SK-N-SH treated with all-trans-retinoic acid at 6 μM for 48 hours (cell line): Measurements from ENCODE around the gene FLRT1.

Experiments used
- ATAC-seq: fragments of 200-7000 bp; cut with Tn5 transposase; 3 replicates; pipeline ENCODE4 v1.9.1; 2020; ENCODE audit warnings: mild to moderate bottlenecking, moderate library complexity
- ARNTL ChIP-seq: fragments of 450-650 bp; formaldehyde crosslinking; IDR thresholded peaks from 2 replicates; pipeline ENCODE4 v1.5.0; 2020; ENCODE audit warnings: low read depth, mild to moderate bottlenecking, moderate library complexity, borderline replicate concordance
- CSDC2 ChIP-seq: fragments of 250-450 bp; sonication (Bioruptor Pico); IDR thresholded peaks from 2 replicates; pipeline ENCODE4 v1.5.0; 2020; ENCODE audit warnings: mild to moderate bottlenecking, moderate library complexity
- ISL1 ChIP-seq: fragments of 250-450 bp; sonication (Bioruptor Pico); IDR thresholded peaks from 2 replicates; pipeline ENCODE4 v2.1.2; 2022; ENCODE audit warnings: mild to moderate bottlenecking, moderate library complexity
- OSR1 ChIP-seq: fragments of 250-450 bp; sonication (Bioruptor Pico); IDR thresholded peaks from 2 replicates; pipeline ENCODE4 v1.8.0; 2022; ENCODE audit warnings: moderate library complexity, mild to moderate bottlenecking, inconsistent platforms
- PPARA ChIP-seq: fragments of 250-450 bp; sonication (Bioruptor Pico); IDR thresholded peaks from 2 replicates; pipeline ENCODE4 v1.5.0; 2020; ENCODE audit warnings: mild to moderate bottlenecking, borderline replicate concordance
- SNAI2 ChIP-seq: fragments of 250-450 bp; sonication (Bioruptor Pico); IDR thresholded peaks from 2 replicates; pipeline ENCODE4 v1.5.0; 2020; ENCODE audit warnings: mild to moderate bottlenecking, moderate library complexity
- TCF4 ChIP-seq: fragments of 250-450 bp; sonication (Bioruptor Pico); IDR thresholded peaks from 2 replicates; pipeline ENCODE4 v1.8.0; 2021; ENCODE audit warnings: mild to moderate bottlenecking, moderate library complexity, borderline replicate concordance
- TOX ChIP-seq: fragments of 250-450 bp; sonication (Bioruptor Pico); IDR thresholded peaks from 2 replicates; pipeline ENCODE4 v1.8.0; 2021; ENCODE audit warnings: mild to moderate bottlenecking, moderate library complexity, borderline replicate concordance
- ZC3H10 ChIP-seq: fragments of 250-450 bp; sonication (Bioruptor Pico); IDR thresholded peaks from 2 replicates; pipeline ENCODE4 v1.5.1; 2021; ENCODE audit warnings: mild to moderate bottlenecking, moderate library complexity
- ZFP3 ChIP-seq: fragments of 250-450 bp; sonication (Bioruptor Pico); IDR thresholded peaks from 2 replicates; pipeline ENCODE4 v1.5.0; 2020; ENCODE audit warnings: mild to moderate bottlenecking, moderate library complexity
- ZFP30 ChIP-seq: fragments of 450-650 bp; formaldehyde crosslinking; IDR thresholded peaks from 2 replicates; pipeline ENCODE4 v1.5.0; 2022; ENCODE audit warnings: mild to moderate bottlenecking, moderate library complexity
- ZNF565 ChIP-seq: fragments of 450-650 bp; formaldehyde crosslinking; conservative IDR thresholded peaks from 2 replicates; pipeline ENCODE4 v1.5.0; 2020; ENCODE audit warnings: low read depth, mild to moderate bottlenecking, moderate library complexity
- ZNF70 ChIP-seq: fragments of 450-650 bp; formaldehyde crosslinking; IDR thresholded peaks from 2 replicates; pipeline ENCODE4 v1.5.0; 2020; ENCODE audit warnings: mild to moderate bottlenecking, moderate library complexity
- ZNF8 ChIP-seq: fragments of 450-650 bp; formaldehyde crosslinking; IDR thresholded peaks from 2 replicates; pipeline ENCODE4 v1.5.0; 2020; ENCODE audit warnings: mild to moderate bottlenecking, moderate library complexity
- TF ChIP-seq, protein P1 (sequence below): fragments of 250-450 bp; sonication (Bioruptor Pico); IDR thresholded peaks from 2 replicates; pipeline ENCODE4 v1.8.0; 2021; ENCODE audit warnings: low read depth, mild to moderate bottlenecking, moderate library complexity, borderline replicate concordance
- TF ChIP-seq, protein P2 (sequence below): fragments of 250-450 bp; sonication (Bioruptor Pico); IDR thresholded peaks from 2 replicates; pipeline ENCODE4 v1.5.0; 2020; ENCODE audit warnings: mild to moderate bottlenecking, moderate library complexity
- TF ChIP-seq, protein P3 (sequence below): fragments of 250-450 bp; sonication (Bioruptor Pico); IDR thresholded peaks from 2 replicates; pipeline ENCODE4 v1.8.0; 2020; ENCODE audit warnings: mild to moderate bottlenecking, moderate library complexity, borderline replicate concordance
- TF ChIP-seq, protein P4 (sequence below): fragments of 250-450 bp; sonication (Bioruptor Pico); IDR thresholded peaks from 2 replicates; pipeline ENCODE4 v1.5.1; 2021; ENCODE audit warnings: mild to moderate bottlenecking, moderate library complexity
- TF ChIP-seq, protein P5 (sequence below): fragments of 250-450 bp; sonication (Bioruptor Pico); IDR thresholded peaks from 2 replicates; pipeline ENCODE4 v1.5.1; 2020; ENCODE audit warnings: low read depth, mild to moderate bottlenecking, moderate library complexity

FLRT1 gene

DNA sequence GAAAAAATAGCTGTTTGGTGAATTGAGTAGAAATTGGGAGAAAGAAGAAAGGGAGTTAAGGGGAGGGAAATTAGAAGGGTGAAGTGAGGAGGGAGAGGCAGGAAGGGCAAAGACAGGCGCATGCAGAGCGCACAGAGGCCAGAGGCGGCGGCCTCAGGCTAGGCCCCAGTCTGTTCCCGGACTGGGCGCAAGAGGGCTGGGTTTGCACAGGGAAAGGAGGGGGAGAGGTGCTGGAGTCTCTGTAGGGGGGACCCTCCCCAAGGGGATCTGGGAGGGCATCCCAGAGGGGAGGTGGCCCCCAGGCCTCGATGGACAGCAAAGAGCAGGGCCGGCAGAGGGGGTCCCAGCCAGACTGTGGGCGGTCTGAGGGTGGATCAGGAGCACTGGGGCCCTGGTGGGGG lies 1.3 kb upstream of the FLRT1 start:
- no peak for TF ChIP-seq PPARA (CRISPR knock-in tag)
- no peak for TF ChIP-seq ZFP30 (CRISPR knock-in tag)
- TF ChIP-seq CSDC2 (CRISPR knock-in tag), result no peak
- TF ChIP-seq, protein P1, sequence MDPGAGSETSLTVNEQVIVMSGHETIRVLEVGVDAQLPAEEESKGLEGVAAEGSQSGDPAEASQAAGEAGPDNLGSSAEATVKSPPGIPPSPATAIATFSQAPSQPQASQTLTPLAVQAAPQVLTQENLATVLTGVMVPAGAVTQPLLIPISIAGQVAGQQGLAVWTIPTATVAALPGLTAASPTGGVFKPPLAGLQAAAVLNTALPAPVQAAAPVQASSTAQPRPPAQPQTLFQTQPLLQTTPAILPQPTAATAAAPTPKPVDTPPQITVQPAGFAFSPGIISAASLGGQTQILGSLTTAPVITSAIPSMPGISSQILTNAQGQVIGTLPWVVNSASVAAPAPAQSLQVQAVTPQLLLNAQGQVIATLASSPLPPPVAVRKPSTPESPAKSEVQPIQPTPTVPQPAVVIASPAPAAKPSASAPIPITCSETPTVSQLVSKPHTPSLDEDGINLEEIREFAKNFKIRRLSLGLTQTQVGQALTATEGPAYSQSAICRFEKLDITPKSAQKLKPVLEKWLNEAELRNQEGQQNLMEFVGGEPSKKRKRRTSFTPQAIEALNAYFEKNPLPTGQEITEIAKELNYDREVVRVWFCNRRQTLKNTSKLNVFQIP (CRISPR knock-in tag), result no peak
- TF ChIP-seq TOX (CRISPR knock-in tag), result no peak
- no peak for TF ChIP-seq OSR1 (CRISPR knock-in tag)
- TF ChIP-seq ZNF8 (CRISPR knock-in tag), result no peak
- no peak for TF ChIP-seq ZFP3 (CRISPR knock-in tag)
- ATAC-seq, result no peak

DNA sequence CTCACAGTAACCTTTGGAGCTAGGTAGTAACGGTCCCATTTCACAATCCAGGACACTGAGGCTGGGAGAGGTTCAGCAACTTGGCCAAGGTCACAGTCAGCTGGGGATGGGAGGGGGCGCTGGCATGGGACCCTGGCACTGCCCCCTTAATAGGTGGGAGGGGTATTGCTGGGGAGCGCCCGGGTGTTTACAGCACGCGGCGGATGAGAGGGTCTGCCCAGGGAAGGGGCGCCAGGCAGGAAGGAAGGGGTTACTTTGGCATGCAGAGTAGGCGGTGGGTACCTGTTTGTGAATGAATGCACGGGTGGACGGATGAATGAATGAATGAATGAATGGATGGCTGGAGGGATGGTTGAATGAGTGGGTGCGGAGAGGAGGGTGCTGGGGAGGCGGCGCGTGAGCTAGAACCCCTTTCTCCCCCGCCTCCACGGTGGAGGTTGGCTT lies 628 bp upstream of the FLRT1 start:
- ATAC-seq, result no peak
- TF ChIP-seq ZNF8 (CRISPR knock-in tag) (no peak), TOX (CRISPR knock-in tag) (no peak), PPARA (CRISPR knock-in tag) (no peak), SNAI2 (no peak), OSR1 (CRISPR knock-in tag) (no peak), ISL1 (CRISPR knock-in tag) (no peak), ZNF565 (no peak), ARNTL (no peak), ZC3H10 (no peak), TCF4 (no peak), ZNF70 (CRISPR knock-in tag) (no peak), CSDC2 (CRISPR knock-in tag) (no peak), ZFP3 (CRISPR knock-in tag) (no peak)
- TF ChIP-seq, protein P2, sequence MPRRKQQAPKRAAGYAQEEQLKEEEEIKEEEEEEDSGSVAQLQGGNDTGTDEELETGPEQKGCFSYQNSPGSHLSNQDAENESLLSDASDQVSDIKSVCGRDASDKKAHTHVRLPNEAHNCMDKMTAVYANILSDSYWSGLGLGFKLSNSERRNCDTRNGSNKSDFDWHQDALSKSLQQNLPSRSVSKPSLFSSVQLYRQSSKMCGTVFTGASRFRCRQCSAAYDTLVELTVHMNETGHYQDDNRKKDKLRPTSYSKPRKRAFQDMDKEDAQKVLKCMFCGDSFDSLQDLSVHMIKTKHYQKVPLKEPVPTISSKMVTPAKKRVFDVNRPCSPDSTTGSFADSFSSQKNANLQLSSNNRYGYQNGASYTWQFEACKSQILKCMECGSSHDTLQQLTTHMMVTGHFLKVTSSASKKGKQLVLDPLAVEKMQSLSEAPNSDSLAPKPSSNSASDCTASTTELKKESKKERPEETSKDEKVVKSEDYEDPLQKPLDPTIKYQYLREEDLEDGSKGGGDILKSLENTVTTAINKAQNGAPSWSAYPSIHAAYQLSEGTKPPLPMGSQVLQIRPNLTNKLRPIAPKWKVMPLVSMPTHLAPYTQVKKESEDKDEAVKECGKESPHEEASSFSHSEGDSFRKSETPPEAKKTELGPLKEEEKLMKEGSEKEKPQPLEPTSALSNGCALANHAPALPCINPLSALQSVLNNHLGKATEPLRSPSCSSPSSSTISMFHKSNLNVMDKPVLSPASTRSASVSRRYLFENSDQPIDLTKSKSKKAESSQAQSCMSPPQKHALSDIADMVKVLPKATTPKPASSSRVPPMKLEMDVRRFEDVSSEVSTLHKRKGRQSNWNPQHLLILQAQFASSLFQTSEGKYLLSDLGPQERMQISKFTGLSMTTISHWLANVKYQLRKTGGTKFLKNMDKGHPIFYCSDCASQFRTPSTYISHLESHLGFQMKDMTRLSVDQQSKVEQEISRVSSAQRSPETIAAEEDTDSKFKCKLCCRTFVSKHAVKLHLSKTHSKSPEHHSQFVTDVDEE, result no peak
- TF ChIP-seq, protein P3, sequence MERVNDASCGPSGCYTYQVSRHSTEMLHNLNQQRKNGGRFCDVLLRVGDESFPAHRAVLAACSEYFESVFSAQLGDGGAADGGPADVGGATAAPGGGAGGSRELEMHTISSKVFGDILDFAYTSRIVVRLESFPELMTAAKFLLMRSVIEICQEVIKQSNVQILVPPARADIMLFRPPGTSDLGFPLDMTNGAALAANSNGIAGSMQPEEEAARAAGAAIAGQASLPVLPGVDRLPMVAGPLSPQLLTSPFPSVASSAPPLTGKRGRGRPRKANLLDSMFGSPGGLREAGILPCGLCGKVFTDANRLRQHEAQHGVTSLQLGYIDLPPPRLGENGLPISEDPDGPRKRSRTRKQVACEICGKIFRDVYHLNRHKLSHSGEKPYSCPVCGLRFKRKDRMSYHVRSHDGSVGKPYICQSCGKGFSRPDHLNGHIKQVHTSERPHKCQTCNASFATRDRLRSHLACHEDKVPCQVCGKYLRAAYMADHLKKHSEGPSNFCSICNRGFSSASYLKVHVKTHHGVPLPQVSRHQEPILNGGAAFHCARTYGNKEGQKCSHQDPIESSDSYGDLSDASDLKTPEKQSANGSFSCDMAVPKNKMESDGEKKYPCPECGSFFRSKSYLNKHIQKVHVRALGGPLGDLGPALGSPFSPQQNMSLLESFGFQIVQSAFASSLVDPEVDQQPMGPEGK (CRISPR knock-in tag), result no peak
- TF ChIP-seq, protein P4, sequence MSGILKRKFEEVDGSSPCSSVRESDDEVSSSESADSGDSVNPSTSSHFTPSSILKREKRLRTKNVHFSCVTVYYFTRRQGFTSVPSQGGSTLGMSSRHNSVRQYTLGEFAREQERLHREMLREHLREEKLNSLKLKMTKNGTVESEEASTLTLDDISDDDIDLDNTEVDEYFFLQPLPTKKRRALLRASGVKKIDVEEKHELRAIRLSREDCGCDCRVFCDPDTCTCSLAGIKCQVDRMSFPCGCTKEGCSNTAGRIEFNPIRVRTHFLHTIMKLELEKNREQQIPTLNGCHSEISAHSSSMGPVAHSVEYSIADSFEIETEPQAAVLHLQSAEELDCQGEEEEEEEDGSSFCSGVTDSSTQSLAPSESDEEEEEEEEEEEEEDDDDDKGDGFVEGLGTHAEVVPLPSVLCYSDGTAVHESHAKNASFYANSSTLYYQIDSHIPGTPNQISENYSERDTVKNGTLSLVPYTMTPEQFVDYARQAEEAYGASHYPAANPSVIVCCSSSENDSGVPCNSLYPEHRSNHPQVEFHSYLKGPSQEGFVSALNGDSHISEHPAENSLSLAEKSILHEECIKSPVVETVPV (CRISPR knock-in tag), result no peak
- TF ChIP-seq, protein P1 (CRISPR knock-in tag), result no peak
- TF ChIP-seq, protein P5, sequence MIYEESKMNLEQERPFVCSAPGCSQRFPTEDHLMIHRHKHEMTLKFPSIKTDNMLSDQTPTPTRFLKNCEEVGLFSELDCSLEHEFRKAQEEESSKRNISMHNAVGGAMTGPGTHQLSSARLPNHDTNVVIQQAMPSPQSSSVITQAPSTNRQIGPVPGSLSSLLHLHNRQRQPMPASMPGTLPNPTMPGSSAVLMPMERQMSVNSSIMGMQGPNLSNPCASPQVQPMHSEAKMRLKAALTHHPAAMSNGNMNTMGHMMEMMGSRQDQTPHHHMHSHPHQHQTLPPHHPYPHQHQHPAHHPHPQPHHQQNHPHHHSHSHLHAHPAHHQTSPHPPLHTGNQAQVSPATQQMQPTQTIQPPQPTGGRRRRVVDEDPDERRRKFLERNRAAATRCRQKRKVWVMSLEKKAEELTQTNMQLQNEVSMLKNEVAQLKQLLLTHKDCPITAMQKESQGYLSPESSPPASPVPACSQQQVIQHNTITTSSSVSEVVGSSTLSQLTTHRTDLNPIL, result no peak
